ENCODE data around the gene ACOT7.
"Not testable (repeated sequence)": the region's sequence is repeated elsewhere in the genome, so short reads cannot be mapped to it uniquely, and the experiment has no call there.

Gene ACOT7

DNA sequence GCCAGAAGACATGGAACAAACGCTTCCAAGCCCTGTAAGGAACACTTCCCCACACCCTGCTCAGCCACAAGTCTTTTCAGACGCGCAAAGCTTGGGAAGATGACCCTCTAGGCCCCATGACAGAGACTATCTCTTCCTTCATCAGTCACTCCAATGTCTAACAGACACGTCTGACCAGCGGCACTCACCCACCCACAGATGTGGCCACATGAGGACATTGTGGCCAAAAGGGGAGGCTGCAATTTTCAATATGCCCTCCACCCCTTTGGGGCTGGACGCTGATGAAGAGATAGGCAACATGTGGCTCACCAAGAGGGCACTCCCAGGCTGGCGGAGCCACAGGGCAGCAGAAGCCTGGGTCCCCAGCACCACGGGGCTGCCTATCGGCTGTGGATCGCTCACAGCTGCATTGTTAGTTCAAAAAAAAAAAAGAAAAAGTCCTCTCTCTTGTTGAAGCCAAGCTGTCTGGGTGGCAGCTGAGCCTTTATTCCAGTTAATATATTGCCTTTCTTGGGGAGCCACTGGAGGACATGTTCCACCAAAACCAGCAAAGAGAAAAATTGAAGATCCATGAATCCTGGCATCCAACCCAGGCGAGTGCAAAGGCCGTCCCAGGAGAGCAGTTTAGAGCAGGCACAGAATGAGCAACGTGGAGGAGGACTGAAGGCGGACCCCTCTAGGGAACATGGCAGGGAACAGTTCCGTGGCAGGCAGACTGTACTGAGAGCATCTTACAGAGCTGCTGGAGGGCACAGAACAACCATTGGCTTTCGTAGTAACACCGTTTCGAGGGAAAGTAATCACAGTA, 80.0 kb downstream of the ACOT7 start:
- DNase-seq (ENCODE audit: low read depth), result no peak

DNA sequence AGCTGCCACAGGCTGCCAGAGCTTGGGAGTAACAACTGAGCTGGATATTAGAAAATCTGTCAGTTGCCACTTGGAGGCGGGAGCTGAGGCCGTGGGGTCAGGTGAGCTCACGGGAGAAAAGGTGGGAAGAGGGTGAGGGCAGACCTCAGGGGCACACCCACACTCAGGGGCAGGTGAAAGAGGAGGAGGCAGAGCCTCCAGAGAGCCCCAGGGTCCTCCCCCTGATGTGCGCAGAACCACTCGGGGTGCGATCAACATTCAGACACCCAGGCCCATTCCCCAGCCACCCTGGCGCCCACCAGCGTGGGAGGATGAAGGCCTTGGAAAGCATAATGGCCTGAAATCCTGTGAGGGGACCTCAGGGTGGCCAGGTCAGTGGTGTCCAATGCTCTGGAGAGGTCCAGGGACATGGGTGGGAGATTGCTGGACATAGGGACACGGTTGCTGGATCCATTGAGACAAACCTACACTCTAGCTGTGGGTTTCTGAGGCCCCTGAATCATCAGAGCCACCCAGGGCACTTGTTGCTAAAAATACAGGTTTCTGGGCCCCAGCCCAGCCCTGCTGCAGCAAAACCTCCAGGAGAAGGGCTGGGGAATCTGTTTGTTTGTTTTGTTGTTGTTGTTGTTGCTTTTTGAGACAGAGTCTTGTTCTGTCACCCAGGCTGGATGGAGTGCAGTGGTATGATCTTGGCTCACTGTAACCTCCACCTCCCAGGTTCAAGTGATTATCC, 83.3 kb downstream of the ACOT7 start:
- DNase-seq (ENCODE audit: low read depth), result no peak

DNA sequence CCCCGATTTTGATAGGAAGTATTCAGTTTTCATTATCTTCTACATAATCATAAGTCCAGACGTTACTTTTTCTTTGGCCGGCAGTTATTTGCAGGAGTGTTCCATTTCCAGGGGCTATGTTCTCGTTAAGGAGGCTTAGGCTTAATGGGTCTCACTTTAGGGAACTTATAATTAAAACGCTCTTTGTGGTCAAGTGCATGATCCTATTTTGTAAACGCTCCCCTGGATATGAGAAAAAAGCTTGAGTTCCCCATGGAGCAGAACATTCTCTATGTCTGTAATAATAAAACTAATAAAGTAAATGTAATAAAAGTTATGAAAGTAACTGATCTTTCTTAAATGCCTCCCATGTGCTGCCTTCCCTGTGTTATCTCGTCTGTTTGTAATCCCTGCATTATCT, 84.0 kb downstream of the ACOT7 start:
- no peak for DNase-seq (ENCODE audit: low read depth)

DNA sequence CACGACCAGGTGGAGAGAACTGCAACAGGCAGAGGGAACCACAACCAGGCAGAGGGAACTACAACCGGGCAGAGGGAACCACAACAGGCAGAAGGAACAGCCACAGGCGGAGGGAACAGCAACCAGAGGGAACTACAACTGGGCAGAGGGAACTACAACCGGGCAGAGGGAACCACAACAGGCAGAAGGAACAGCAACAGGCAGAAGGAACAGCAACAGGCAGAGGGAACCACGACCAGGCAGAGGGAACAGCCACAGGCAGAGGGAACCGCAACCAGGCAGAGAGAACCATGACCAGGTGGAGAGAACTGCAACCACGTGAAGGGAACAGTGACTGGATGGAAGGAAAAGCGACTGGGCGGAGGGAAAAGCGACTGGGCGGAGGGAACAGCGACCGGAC, 85.1 kb downstream of the ACOT7 start:
- DNase-seq (ENCODE audit: low read depth), result no peak

DNA sequence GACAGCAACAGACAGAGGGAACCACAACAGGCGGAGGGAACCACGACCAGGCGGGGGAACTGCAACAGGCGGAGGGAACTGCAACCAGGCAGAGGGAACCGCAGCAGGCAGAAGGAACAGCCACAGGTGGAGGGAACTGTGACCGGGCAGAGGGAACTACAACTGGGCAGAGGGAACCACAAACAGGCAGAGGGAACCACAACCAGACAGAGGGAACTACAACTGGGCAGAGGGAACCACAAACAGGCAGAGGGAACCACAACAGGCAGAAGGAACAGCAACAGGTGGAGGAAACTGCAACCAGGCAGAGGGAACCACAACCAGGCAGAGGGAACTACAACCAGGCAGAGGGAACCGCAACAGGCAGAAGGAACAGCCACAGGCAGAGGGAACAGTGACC, 85.9 kb downstream of the ACOT7 start:
- DNase-seq (ENCODE audit: low read depth), result not testable (repeated sequence)

DNA sequence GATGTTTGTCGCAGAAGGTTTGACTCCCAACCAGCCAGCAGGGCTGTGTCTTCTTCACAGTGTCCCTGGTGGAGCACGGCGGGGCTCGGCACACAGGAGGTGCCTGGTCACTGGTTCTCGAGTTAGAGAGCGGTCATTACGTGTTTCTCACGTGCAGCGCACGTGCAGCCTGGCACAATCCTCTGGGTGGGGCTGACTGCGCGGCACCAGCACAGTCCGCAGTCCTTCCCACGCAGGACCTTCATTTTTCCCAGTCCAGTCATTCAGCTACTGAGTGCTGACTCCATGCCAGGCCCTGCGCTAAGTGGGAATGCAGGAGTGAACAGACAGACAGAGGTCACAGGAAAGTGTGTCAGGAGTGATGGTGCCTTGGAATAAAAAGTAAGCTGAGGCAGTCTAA, 86.5 kb downstream of the ACOT7 start:
- DNase-seq (ENCODE audit: low read depth), result no peak

DNA sequence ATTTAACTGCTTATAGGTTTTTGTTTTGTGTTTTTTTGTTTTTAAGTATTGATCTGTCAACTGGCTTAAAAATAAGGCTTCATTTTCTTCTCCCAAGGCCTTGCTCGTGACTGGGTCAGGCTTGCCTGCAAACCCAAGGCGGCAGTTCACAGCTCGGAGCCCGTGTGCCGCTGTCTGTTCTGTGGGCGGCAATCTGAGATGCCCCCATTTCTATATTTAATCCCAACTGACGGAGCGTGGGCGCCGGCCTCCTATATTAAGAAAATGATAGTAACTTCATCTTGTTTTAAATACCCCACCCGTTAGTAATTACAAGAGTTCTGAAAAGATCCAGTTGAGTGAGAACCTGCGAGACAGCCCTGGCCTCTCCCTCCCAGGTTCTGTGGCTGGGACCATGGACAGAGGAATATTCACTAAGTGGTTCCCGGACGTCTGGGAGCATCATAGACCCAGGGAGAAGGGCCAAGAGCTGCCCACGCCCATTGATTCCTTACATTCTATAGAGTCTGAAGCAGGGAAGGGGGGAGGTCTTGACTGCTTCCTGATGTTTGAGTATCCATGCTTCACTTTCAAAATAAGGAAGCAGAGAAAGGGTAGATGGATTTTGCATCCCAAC, 90.1 kb downstream of the ACOT7 start:
- DNase-seq (ENCODE audit: low read depth), result no peak

DNA sequence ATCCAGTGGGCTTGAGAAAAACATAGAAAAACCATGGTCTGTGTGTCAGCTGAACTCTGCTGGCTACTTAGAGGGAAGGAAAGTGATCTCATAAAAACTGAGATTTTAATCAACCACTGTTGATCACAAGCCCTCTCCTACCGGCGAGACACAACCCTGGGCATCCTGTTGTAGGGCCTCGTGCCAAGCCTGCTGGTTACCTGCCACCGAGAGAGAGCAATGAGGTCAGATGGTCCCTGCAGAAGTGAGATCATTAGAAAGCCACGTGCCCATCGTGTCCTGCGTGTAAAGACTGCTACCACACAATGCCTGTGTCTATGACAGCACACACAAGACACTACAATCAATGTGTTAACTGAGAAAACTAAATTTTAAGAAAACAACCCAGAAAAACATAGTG, 91.0 kb downstream of the ACOT7 start:
- no peak for DNase-seq (ENCODE audit: low read depth)

DNA sequence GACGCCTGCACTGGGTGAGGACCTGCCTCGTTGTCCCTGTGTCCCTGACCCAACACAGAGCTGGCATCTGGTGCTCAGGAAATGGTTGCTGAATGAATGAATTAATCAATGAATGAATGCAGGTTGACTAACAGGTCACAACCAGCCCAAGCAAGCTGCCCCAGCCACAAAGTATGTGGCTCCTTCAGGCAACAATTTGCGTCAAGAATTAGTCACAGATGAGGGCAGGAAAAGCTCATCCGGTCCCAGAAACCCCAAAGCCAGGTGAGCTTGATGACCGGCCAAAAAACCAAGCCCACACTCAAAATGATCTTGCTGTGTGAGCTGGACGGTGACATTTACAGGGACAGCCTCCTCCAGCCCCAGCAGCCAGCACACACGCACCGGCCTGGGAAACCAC, 92.0 kb downstream of the ACOT7 start:
- DNase-seq (ENCODE audit: low read depth), result no peak

DNA sequence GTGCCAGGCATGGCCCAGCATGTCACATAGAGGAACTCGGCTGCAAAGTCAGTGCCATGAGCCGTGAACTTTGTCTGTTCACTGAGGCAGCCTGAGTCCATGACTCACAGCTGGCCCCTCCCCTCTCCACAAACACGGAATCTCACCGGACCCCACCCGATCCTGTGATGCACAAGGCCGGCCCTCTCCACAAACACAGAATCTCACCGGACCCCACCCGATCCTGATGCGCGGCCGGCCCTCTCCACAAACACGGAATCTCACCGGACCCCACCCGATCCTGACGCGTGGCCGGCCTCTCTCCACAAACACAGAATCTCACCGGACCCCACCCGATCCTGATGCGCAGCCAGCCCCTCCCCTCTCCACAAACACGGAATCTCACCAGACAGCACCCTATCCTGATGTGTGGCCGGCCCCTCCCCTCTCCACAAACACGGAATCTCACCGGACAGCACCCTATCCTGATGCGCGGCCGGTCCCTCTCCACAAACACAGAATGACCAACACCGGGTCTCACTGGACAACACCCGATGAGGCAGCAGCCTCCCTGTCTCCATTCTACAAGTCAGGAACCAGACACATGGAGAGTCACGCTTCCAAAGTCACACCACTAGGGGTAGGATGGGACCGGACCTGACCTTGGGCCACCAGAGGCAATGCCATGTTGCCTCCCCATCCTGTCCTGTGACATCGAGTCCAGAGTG, 93.1 kb downstream of the ACOT7 start:
- no peak for DNase-seq (ENCODE audit: low read depth)

DNA sequence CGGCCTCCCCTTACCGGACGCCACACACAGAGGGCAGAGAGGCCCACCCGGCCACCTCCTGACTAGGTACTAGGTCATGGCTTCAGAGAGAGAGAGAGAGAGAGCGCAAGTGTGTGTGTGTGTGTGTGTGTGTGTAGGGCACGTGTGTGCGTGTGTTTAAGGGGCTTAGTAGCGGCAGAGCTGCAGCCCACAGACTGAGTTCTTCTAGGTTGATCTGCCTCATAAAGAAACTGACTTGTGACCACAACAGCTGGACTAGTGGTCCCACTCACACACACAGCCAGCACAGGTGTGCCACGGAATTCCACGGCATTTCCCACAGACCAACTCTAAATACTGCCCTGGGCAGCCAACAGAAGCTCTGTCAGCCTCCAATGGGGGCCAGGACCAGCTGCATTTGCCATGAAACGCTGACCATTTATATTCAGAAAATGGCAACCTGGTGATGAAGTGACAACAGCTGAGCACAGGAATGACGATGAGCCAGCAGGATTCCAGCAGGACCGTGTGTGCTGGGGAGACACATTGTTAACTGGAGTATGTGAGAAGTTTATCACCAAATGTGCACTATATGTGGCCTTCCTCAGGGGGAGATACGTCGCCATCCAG, 93.9 kb downstream of the ACOT7 start:
- DNase-seq (ENCODE audit: low read depth), result no peak

DNA sequence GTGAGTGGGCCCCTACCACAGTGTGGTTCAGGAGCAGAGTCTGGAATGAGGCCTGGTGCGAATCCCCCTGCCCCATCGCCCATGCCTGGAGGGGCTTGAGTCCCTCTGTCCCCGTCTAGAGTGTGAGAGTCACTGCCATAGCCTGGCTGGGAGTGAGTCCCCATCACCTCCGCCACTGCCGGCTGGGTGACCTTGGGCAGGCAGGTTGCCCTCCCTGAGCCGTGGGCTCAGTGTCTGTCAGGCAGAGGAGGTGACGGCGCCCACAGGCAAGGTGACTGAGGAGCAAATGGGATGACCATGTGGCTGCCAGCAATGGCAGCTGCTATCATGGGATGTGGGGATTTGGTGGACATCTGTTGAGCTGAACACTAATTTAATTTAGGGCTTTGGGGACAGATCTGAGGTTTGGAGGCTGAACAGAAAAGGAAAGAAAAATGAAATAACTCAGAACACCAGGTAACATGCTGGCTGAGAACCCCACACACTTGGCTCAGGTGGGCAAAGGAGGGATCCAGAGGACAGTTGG, 94.6 kb downstream of the ACOT7 start:
- no peak for DNase-seq (ENCODE audit: low read depth)

DNA sequence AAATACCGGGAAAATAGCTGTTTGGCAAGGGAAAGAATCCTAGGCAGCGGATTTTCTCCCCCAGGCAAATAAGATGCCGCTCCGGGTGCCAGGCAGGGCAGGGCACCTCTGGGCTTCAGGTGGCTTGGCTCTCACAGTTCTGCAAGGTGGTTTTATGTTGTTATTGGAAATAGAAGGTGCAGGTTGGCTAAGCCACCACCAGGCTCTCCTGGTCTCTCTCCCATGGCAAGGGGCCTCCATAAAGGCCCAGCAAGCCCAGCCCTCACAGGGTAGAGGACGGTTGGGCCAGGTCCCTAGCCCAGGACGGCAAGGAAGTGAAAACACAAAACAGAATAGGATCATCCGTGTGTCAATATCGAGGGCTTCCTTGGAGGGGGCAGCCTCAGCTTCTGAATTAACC, 95.0 kb downstream of the ACOT7 start:
- DNase-seq (ENCODE audit: low read depth), result no peak

DNA sequence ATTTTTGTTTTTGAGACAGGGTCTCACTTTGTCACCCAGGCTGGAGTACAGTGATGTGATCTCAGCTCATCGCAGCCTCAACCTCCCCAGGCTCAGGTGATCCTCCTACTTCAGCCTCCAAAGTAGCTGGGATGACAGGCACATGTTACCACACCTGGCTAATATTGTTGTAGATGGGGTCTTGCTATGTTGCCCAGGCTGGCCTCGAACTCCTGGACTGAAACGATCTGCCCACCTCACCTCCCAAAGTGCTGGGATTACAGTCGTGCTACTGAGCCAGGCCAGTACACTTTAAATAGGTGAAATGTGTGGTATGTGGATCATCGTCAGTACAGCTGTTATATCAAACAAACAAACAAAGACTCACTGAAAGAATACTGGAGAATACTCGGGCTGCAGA, 97.7 kb downstream of the ACOT7 start:
- no peak for DNase-seq (ENCODE audit: low read depth)

DNA sequence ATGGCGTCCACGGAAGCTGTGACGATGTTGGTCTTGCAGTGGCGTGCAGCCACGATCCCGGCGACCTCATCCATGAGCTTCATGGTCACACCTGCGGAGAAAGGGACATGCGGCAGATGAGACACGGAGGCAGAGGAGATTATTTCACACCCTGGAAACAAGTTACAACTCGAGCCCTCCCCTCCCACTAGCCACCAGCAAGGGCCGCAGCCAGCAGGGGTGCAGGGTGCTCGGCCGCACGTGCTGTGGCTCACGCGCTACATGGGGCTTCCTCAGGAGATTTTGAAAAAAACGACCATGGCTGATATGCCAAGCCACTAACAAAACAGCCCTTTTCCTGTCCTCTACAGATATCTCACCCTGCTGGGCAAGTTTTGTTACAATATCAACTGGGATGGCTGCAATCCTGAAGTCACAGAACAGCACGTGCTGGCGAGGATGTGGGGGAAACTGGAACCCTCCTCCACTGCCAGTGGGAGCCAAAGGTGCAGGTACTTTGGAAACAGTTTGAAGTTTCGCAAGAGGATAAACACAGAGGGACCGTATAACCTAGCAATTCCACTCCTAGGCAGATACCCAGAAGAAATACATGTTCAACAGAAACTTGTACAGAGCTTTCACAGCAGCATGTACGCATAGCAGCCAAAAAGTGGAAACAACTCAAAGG, 98.5 kb downstream of the ACOT7 start:
- no peak for DNase-seq (ENCODE audit: low read depth)

DNA sequence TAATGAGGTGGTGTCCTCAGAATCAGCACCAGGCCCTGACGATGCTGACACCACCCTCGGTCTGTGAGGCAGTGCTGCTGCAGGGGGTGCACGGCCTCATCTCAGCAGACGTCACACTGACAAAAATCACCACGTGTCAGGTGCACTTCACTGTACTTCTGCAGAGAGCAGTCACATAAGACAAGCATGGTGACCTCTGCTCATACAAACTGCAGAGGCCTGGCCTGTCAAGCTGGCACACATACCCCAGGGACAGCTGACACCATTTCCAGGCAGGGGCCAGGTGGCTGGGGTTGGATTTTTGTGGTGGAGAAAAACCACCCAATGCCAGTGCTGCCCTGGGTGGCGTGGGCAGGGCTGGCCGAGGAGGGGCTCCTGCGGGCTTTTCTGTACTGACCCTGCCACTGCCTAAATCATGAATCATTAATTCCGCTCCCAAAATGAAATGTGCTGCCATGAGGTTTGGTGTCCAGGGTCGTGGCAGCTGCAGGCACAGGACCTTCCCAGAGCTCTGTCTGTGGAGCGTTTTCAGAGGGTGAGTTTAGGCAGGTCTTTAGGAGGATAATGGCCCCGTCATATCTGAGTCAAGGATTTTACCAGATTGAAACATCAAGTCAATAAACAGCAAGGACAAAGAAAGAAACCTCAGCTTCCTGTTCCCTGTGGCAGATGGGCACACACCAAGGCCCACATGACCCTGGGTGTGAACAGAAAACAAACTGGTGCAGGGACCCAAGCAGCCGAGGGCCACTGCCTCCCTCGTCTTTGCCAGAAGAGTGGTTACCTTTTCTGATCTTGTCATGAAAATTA, 99.3 kb downstream of the ACOT7 start:
- DNase-seq (ENCODE audit: low read depth), result no peak

DNA sequence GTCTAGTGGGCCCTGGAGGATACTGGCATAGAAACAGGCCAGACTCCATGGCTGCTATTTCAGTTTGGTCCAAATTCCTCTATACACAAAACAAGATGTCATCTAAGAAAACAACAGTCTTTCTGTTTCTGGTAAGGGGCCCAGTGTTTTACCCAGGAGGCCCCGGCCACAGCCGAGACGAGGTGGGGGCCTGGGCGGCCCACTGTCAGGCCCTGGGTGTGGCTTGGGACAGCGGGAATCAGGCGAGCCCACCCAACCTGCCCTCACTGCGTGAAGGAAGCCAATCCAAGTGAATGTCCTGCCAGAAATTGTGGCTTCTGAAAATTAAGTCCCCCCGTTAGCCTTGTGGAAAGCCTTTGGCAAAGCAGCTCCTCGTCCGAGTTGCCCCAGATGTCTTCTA, 101.5 kb downstream of the ACOT7 start:
- no peak for DNase-seq (ENCODE audit: low read depth)

DNA sequence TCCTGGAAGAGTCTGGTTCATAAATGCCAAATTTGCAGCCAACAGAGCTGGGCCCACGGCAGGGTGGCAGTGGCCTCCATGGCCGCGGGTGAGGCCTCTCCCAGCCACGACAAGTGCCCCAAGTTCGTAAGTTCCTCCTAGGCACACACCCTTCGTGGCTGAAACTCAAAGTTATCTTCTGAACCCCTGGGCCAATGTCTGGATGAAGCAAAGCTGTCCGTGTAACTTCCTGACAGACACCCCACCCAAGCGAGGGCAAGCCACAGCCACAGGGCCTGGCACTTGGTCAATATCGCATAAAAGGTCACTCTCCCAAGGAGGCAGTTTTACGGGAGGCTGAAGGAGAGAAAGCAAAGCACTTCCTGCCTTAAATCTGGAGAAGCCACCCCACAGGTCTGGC, 104.9 kb downstream of the ACOT7 start:
- DNase-seq (ENCODE audit: low read depth), result no peak

DNA sequence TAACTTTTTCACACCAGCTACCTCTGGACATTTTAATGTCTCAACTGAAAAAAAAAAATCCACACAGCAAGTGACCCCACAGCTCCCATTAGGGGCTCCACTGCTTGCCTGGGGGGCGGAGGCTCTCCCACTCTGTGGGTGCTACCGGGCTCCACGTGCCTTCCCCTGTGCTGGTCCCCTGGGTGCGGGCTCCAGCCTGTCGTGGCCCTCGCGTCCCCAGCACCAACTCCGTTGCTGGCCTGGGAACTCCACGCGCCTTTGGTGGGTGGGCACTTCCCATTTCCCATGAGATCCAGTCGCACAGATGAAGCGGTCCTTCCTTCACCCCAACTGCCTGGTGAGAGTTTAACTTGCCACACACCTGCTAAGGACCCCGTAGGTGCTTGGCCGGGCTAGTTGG, 105.5 kb downstream of the ACOT7 start:
- DNase-seq (ENCODE audit: low read depth), result no peak

DNA sequence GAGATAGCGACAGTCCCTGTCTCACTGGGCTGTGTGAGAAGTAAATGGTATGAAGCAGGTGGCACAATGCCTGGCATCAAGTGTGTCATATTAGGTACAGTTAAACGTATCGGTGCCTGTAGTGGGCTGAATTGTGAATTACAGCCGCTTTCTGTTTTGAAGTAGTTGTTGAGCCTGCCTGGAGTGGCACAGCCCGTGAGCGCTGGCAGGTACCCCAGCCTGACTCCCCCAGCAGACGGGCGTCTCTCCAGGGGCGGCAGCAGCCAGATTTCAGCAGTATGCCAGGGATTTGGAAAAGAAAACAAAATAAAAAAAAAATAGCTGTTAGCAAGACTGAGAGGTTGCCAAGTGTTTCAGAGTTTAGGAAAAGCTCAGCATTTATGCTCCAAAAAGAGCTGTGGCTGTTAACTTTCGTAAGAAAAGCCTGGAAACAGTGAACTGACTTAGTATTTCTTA, 106.1 kb downstream of the ACOT7 start:
- DNase-seq (ENCODE audit: low read depth), result no peak
